Naive B cell (primary cell): ENCODE measurements around the gene CNTD1. TPM values are rescaled to one million over a fixed set of nuclear protein-coding genes. Genes with fewer than 3 reads are reported as not detected.
"Not testable (repeated sequence)": the region's sequence is repeated elsewhere in the genome, so short reads cannot be mapped to it uniquely, and the experiment has no call there.

Source experiments
- ATAC-seq, 2 donors: fragments of 150-1000 bp; cut with Tn5 transposase; 2 replicates each; pipeline ENCODE4 v1.10.0; 2021; ENCODE audit warnings: low read depth in 2 of 2, mild to moderate bottlenecking in 2 of 2, moderate library complexity in 2 of 2
- DNase-seq: peaks from one replicate; pipeline ENCODE4 v3.0.0; 2022
- H3K27ac Mint-ChIP-seq, 6 donors: one replicate each; pipeline ENCODE4 v1.8.0; 2020 to 2022; ENCODE audit warnings: mild to moderate bottlenecking in 6 of 6, mixed read lengths in 6 of 6, moderate library complexity in 5 of 6, inconsistent platforms in 2 of 6
- H3K27me3 Mint-ChIP-seq, 3 donors: one replicate each; pipeline ENCODE4 v1.8.0; 2021 to 2022; ENCODE audit warnings: mixed read lengths in 3 of 3, mild to moderate bottlenecking in 1 of 3
- H3K36me3 Mint-ChIP-seq, 2 donors: one replicate each; pipeline ENCODE4 v1.8.0; 2020 to 2022; ENCODE audit warnings: mixed read lengths in 2 of 2, inconsistent platforms in 1 of 2, mild to moderate bottlenecking in 1 of 2
- H3K4me1 Mint-ChIP-seq, 3 donors: one replicate each; pipeline ENCODE4 v1.8.0; 2020 to 2022; ENCODE audit warnings: mixed read lengths in 3 of 3, inconsistent platforms in 1 of 3, mild to moderate bottlenecking in 1 of 3, moderate library complexity in 1 of 3
- H3K4me3 Mint-ChIP-seq, 8 donors: one replicate each; pipeline ENCODE4 v1.8.0; 2020 to 2022; ENCODE audit warnings: mild to moderate bottlenecking in 8 of 8, mixed read lengths in 8 of 8, moderate library complexity in 8 of 8, inconsistent platforms in 2 of 8
- H3K9me3 Mint-ChIP-seq, 7 donors: one replicate each; pipeline ENCODE4 v1.8.0; 2020 to 2022; ENCODE audit warnings: mixed read lengths in 7 of 7, mild to moderate bottlenecking in 5 of 7, inconsistent platforms in 2 of 7, moderate library complexity in 1 of 7
- polyA plus RNA-seq, 6 donors: library from polyadenylated mRNA; unstranded; fragments of 300-500 nt; fragmentation: Illumina TruSeq; gene quantifications; one replicate each; pipeline ENCODE4 v1.2.3, GENCODE V29; 2021; ENCODE audit warnings: low read depth in 6 of 6

Gene CNTD1
- polyA plus RNA-seq, 6 donors from 2014 or later = 0.17 to 0.74 (median 0.70) TPM; not detected in 1

DNA sequence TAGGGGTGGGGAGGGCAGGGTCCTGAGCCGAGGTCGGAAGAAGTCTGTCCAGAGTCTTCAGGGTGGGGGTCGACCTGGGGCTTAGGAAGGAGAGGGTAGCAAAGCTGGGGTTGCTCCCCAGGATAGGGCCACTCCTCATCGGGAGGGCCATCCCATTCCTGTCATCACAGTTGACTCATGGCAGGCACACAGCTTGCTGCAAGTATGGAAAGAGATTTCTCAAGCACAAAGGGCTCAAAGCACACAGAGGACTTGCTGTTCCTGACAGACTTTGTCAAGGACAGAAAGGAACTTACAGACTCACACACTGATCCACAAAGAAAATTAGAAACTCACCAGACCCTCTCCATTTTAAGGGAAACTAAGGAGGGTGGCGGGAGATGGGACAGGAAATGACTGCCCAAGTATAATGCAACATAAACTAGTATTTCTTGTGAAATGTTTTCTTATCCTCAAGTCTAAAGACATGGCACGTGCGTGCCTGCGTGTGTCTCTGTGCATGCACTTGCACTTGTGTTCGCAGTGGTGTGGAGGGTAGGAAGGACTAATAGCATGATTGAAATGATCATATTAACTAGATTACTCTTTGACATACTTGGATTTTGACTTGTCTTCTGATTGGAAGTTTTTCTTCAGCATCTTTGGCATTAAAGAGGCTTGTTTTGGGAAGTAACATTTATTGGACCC is 48.1 kb downstream of the CNTD1 start:
- DNase-seq = no peak
- H3K27me3 Mint-ChIP-seq = no peaks in the 10 kb centered on the region
- no peak for ATAC-seq
- H3K4me3 Mint-ChIP-seq = no peak overlapping the region
- peaks cover 0 to 11% (median 7%) of the 10 kb centered on the region in 3 donors for H3K4me1 Mint-ChIP-seq
- H3K27ac Mint-ChIP-seq = peak overlapping the region in 1 of 6 donors; percentile 70
- peaks cover 0 to 9% of the 10 kb centered on the region in 2 donors for H3K36me3 Mint-ChIP-seq
- H3K9me3 Mint-ChIP-seq = no peaks in the 10 kb centered on the region

DNA sequence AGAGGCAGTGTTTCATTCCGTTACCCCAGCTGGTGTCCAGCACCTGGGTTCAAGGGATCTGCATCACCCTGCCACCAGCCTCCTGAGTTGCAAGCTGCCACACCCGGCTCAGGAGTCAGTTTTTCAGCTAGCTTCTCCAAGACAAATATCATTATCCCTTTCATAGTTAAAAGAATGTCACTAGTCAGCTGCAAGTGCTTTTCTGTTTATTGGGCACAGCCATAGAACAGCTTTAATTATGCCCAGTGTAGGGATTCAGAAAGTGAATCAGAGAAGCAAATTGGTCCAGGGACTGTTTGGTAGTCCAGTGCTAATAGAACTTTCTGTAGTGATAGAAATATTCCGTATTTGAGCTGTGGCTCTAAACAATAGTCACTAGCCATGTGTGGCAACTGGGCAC is 49.4 kb downstream of the CNTD1 start:
- Mint-ChIP-seq H3K4me1 (peaks cover 0 to 11% (median 7%) of the 10 kb centered on the region in 3 donors), H3K27me3 (no peaks in the 10 kb centered on the region), H3K27ac (no peak overlapping the region), H3K9me3 (no peaks in the 10 kb centered on the region), H3K4me3 (no peak overlapping the region), H3K36me3 (peaks cover 0 to 4% of the 10 kb centered on the region in 2 donors)
- ATAC-seq (no peak), DNase-seq (no peak)

DNA sequence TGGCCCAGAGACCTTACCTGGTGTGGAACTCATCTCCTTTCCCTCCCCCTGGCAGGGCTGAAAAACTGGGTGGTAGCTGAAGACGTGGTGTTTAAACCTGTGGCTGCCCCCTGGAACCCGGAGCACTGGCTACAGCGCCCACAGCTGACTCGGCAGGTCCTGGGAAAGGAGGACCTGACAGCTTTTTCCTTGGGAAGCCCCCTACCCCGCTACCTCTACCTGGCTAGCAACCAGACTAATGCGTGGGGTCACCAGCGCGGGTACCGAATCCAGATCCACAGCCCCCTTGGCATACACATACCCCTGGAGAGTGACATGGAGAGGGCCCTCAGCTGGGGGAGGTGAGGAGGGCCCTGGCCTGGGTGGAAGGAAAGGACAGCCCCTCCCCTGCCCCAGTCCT is 50.4 kb downstream of the CNTD1 start:
- DNase-seq = no peak
- Mint-ChIP-seq H3K9me3 (no peaks in the 10 kb centered on the region), H3K36me3 (no peaks in the 10 kb centered on the region), H3K4me3 (no peak overlapping the region), H3K4me1 (peaks cover 3 to 7% (median 6%) of the 10 kb centered on the region in 3 donors), H3K27me3 (peaks cover 0 to 6% (median 0%) of the 10 kb centered on the region in 3 donors), H3K27ac (peak overlapping the region in 2 of 6 donors; percentile 15 to 33)
- ATAC-seq = no peak

DNA sequence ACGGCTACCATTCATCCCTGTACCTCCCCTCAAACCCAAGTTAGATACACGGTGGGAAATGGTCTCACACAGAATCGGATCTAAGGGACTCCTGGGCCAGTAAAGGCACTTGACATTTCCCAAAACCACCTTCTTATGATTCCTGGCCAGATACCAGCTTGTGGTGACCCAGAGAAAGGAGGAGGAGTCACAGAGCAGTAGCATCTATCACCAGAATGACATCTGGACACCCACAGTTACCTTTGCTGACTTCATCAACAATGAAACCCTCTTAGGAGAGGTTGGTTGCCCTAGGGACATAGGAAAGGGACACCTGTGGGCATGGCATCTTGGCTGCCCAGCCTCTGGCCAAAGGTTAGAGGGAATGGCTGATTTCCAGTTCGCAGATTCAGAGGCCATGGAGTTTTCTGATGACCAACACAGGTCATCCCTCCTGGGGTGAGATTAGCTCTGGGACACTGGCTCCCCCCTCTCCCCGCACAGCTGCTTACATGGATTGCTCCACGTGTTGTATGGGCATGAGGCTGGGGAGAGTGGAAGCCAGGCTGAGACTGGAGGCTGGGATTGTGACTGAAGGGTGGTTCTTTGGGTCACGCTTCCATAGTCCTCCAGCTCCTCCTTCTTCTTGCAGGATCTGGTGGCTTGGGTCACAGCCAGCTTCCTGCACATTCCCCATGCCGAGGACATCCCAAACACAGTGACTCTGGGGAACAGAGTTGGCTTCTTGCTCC is 51.0 kb downstream of the CNTD1 start:
- Mint-ChIP-seq H3K4me1 (peaks cover 3 to 7% (median 6%) of the 10 kb centered on the region in 3 donors), H3K9me3 (no peaks in the 10 kb centered on the region)

DNA sequence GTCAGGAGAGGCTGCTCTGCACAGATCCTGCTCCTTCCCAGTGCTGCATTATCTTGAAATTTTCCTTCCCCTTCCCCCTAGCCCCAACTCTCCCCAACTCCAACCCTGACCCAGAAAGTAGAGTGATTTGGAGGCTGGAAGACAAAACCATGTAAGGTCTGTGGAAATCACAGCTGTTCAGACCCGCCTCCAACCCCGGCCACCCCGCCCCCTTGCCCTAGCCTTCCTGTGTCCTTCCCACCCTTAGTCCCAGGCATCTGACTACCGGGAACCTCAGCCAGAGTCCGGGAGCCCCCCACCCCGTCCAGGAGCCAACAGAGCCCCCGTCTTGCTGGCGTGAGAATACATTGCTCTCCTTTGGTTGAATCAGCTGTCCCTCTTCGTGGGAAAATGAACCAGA is 52.3 kb downstream of the CNTD1 start, which contains the start of gene AOC3:
AOC3 (plus strand) TSS at position 246 of the 400 bp plus-strand sequence; CDS start at position 391, 145 bp downstream.
- ATAC-seq (no peak), DNase-seq (no peak)
- H3K9me3 Mint-ChIP-seq = no peaks in the 10 kb centered on the region
- peak within 1 kb of the TSS in 3 of 6 donors; percentile 22 to 74 (median 49) for H3K27ac Mint-ChIP-seq
- H3K36me3 Mint-ChIP-seq = no peaks in the 10 kb centered on the region
- no peak within 1 kb of the TSS for H3K4me3 Mint-ChIP-seq
- peaks cover 2 to 6% (median 3%) of the 10 kb centered on the region in 3 donors for H3K4me1 Mint-ChIP-seq
- H3K27me3 Mint-ChIP-seq = peaks cover 0 to 6% (median 0%) of the 10 kb centered on the region in 3 donors

More for the DNA sequence above, 51.0 kb downstream of the CNTD1 start:
- Mint-ChIP-seq H3K27me3 (peaks cover 0 to 6% (median 0%) of the 10 kb centered on the region in 3 donors), H3K36me3 (no peaks in the 10 kb centered on the region), H3K4me3 (no peak overlapping the region), H3K27ac (peak overlapping the region in 2 of 6 donors; percentile 33 to 74)
- ATAC-seq = no peak
- DNase-seq = no peak

DNA sequence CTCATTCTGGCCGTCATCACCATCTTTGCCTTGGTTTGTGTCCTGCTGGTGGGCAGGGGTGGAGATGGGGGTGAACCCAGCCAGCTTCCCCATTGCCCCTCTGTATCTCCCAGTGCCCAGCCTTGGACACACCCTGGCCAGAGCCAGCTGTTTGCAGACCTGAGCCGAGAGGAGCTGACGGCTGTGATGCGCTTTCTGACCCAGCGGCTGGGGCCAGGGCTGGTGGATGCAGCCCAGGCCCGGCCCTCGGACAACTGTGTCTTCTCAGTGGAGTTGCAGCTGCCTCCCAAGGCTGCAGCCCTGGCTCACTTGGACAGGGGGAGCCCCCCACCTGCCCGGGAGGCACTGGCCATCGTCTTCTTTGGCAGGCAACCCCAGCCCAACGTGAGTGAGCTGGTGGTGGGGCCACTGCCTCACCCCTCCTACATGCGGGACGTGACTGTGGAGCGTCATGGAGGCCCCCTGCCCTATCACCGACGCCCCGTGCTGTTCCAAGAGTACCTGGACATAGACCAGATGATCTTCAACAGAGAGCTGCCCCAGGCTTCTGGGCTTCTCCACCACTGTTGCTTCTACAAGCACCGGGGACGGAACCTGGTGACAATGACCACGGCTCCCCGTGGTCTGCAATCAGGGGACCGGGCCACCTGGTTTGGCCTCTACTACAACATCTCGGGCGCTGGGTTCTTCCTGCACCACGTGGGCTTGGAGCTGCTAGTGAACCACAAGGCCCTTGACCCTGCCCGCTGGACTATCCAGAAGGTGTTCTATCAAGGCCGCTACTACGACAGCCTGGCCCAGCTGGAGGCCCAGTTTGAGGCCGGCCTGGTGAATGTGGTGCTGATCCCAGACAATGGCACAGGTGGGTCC is 52.9 kb downstream of the CNTD1 start:
- not testable (repeated sequence) for H3K4me3 Mint-ChIP-seq, H3K36me3 Mint-ChIP-seq, H3K9me3 Mint-ChIP-seq, DNase-seq, H3K27me3 Mint-ChIP-seq, ATAC-seq, H3K4me1 Mint-ChIP-seq
- H3K27ac Mint-ChIP-seq = peak overlapping the region in 2 of 6 donors; percentile 30 to 49

DNA sequence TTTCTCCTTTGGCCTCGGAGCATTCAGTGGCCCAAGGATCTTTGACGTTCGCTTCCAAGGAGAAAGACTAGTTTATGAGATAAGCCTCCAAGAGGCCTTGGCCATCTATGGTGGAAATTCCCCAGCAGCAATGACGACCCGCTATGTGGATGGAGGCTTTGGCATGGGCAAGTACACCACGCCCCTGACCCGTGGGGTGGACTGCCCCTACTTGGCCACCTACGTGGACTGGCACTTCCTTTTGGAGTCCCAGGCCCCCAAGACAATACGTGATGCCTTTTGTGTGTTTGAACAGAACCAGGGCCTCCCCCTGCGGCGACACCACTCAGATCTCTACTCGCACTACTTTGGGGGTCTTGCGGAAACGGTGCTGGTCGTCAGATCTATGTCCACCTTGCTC is 53.7 kb downstream of the CNTD1 start:
- H3K27ac Mint-ChIP-seq = no peak overlapping the region
- no peaks in the 10 kb centered on the region for H3K36me3 Mint-ChIP-seq
- peaks cover 0 to 6% (median 6%) of the 10 kb centered on the region in 3 donors for H3K27me3 Mint-ChIP-seq
- peaks cover 0 to 3% (median under 1%) of the 10 kb centered on the region in 3 donors for H3K4me1 Mint-ChIP-seq
- H3K4me3 Mint-ChIP-seq = no peak overlapping the region
- no peak for DNase-seq
- ATAC-seq = no peak
- no peaks in the 10 kb centered on the region for H3K9me3 Mint-ChIP-seq

DNA sequence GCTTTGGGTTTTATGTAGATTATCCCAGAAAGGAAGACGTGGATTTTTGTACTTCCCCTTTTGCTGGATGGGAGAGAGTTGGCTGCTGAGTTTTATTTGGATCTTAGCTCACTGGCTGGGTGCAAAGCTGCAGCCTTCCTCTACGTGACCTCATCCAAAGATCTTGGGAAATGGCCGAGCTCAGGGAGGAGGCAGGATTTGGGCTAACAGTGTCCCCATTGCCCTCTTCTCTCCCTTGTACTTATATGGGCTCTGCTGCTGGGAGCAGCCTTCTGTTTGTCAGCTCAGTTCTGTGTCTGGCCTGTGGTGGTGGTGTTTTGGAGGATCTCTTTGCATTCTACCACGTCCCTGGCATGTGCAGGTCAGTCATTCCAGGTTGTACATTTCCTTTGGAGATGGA is 54.3 kb downstream of the CNTD1 start:
- no peak for ATAC-seq
- Mint-ChIP-seq H3K27me3 (peaks cover 0 to 6% (median 6%) of the 10 kb centered on the region in 3 donors), H3K36me3 (no peaks in the 10 kb centered on the region), H3K27ac (no peak overlapping the region), H3K4me3 (no peak overlapping the region), H3K4me1 (peaks cover 0 to 3% (median 0%) of the 10 kb centered on the region in 3 donors), H3K9me3 (no peaks in the 10 kb centered on the region)
- no peak for DNase-seq

DNA sequence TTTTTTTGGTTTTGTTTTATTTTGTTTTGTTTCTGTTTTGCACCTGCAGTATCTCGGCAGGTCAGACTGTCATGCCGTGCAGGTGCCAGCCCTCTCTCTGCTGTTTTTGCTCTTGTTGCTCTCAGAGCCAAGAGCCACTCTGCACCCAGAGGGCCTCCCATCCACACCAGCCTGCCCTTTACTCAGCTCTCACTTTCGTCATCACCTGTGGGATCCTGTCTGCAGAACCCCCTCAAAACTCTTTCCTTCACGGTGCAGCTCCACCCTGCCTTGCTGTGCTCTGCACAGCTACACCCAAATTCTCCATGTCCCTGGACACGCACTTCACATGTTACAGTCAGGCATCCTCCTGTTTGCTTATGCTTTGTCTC is 54.9 kb downstream of the CNTD1 start:
- Mint-ChIP-seq H3K36me3 (no peaks in the 10 kb centered on the region), H3K4me3 (peak overlapping the region in 1 of 8 donors; percentile 38), H3K27ac (peak overlapping the region in 1 of 6 donors; percentile 25), H3K4me1 (peaks cover 0 to 3% (median 0%) of the 10 kb centered on the region in 3 donors), H3K27me3 (peaks cover 0 to 6% (median 6%) of the 10 kb centered on the region in 3 donors), H3K9me3 (no peaks in the 10 kb centered on the region)
- DNase-seq (no peak), ATAC-seq (no peak)

DNA sequence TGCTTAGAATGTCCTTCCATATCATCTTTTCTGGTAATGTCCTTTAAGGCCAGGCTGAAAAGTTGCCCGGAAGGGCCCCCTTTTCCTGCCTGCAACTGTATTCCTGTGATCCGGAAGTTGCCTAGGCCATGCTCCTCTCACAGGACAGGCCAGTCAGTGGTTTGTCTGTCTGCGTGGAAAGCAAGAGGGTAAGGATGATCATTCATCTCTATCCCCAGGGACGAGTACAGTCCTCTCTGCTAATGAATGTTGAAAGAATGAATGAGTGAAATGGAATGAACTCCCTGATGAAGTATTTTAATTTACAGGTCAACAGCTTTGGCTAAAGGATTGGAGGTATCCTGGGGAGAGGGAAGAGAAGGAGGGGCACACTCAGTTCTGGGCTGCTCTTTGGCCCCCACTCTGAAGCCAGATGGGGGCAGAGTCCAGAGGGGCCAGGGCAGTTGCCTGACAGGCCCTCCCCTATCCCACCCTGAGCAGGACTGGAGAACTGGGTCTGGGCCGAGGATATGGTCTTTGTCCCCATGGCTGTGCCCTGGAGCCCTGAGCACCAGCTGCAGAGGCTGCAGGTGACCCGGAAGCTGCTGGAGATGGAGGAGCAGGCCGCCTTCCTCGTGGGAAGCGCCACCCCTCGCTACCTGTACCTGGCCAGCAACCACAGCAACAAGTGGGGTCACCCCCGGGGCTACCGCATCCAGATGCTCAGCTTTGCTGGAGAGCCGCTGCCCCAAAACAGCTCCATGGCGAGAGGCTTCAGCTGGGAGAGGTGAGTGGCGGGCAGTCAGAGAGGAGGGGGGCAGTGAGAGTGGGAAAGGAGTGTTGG is 55.5 kb downstream of the CNTD1 start:
- H3K4me1 Mint-ChIP-seq = peaks cover 0 to 3% (median 0%) of the 10 kb centered on the region in 3 donors
- no peak for ATAC-seq
- H3K4me3 Mint-ChIP-seq = peak overlapping the region in 1 of 8 donors; percentile 38
- H3K36me3 Mint-ChIP-seq = no peaks in the 10 kb centered on the region
- no peak for DNase-seq
- H3K27ac Mint-ChIP-seq = peak overlapping the region in 1 of 6 donors; percentile 25
- H3K27me3 Mint-ChIP-seq = peaks cover 0 to 6% (median 6%) of the 10 kb centered on the region in 3 donors
- H3K9me3 Mint-ChIP-seq = no peaks in the 10 kb centered on the region

DNA sequence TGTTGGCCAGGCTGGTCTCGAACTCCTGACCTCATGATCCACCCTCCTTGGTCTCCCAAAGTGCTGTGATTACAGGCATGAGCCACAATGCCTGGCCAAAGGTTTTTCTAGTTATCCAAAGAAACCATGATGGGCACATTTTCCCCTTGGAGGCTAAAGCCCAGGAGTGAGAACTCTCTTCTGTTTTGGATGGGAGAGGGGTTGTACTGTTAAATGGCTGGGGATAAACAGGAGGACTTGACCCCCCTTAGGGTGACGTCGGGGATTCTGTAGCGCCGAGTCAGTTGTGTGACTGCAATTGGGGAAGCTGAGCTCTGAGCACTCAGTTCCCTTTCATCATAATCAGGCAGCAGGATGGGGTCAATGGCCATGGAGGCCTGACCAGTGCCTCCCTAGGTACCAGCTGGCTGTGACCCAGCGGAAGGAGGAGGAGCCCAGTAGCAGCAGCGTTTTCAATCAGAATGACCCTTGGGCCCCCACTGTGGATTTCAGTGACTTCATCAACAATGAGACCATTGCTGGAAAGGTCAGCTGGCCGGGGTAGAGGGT is 56.5 kb downstream of the CNTD1 start:
- Mint-ChIP-seq H3K27ac (no peak overlapping the region), H3K4me3 (no peak overlapping the region), H3K36me3 (no peaks in the 10 kb centered on the region), H3K9me3 (no peaks in the 10 kb centered on the region), H3K4me1 (peaks cover 0 to 3% (median 0%) of the 10 kb centered on the region in 3 donors), H3K27me3 (peaks cover 0 to 6% (median 6%) of the 10 kb centered on the region in 3 donors)
- ATAC-seq (no peak), DNase-seq (no peak)

DNA sequence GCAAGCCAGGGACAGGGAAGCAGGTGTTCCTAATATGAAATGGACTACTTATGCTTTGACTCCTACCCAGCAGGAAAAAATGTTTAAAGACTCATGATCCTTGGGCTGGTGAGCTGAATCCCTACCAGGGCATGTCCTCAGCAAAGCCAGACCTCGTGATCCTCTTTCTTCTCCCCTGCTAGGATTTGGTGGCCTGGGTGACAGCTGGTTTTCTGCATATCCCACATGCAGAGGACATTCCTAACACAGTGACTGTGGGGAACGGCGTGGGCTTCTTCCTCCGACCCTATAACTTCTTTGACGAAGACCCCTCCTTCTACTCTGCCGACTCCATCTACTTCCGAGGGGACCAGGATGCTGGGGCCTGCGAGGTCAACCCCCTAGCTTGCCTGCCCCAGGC is 57.4 kb downstream of the CNTD1 start:
- not testable (repeated sequence) for ATAC-seq, H3K36me3 Mint-ChIP-seq, H3K9me3 Mint-ChIP-seq, H3K4me1 Mint-ChIP-seq, H3K4me3 Mint-ChIP-seq, H3K27ac Mint-ChIP-seq, DNase-seq, H3K27me3 Mint-ChIP-seq
